ENCODE data around the gene RCOR1.
"Not testable (repeated sequence)": the region's sequence is repeated elsewhere in the genome, so short reads cannot be mapped to it uniquely, and the experiment has no call there.

Gene RCOR1

GRCh38 chr14:102629808-102630350, 37.4 kb downstream of the RCOR1 start:
- no peak overlapping the region for H3K4me3 ChIP-seq (ENCODE audit: low read depth, low read length)
- no peak for DNase-seq
- no peaks in the 10 kb centered on the region for H3K27me3 ChIP-seq
- TF ChIP-seq CTCF (IDR thresholded peaks at IDR 0.05; ENCODE audit: low read depth, low read length): no peak
- H3K9me3 ChIP-seq: no peaks in the 10 kb centered on the region
- H3K4me1 ChIP-seq: peaks cover 4% of the 10 kb centered on the region; the same call in 1 of the 2 replicates
- no peaks in the 10 kb centered on the region for H3K36me3 ChIP-seq

- Histone ChIP-seq H3K4me1 (peaks cover 4% of the 10 kb centered on the region; the same call in 1 of the 2 replicates), H3K9me3 (no peaks in the 10 kb centered on the region), H3K4me3 (ENCODE audit: low read depth, low read length) (no peak overlapping the region), H3K36me3 (no peaks in the 10 kb centered on the region), H3K27me3 (no peaks in the 10 kb centered on the region)
- DNase-seq: no peak
- TF ChIP-seq CTCF (IDR thresholded peaks at IDR 0.05; ENCODE audit: low read depth, low read length): no peak
Measured at GRCh38 chr14:102630405-102630804, 38.0 kb downstream of the RCOR1 start.

GRCh38 chr14:102630881-102631280, 38.4 kb downstream of the RCOR1 start:
- Histone ChIP-seq H3K9me3 (no peaks in the 10 kb centered on the region), H3K4me3 (ENCODE audit: low read depth, low read length) (no peak overlapping the region), H3K27me3 (no peaks in the 10 kb centered on the region), H3K4me1 (peaks cover 4% of the 10 kb centered on the region; the same call in 1 of the 2 replicates), H3K36me3 (no peaks in the 10 kb centered on the region)
- no peak for TF ChIP-seq CTCF (IDR thresholded peaks at IDR 0.05; ENCODE audit: low read depth, low read length)
- DNase-seq: no peak

GRCh38 chr14:102633906-102634595, 41.6 kb downstream of the RCOR1 start:
- TF ChIP-seq CTCF (IDR thresholded peaks at IDR 0.05; ENCODE audit: low read depth, low read length): no peak
- H3K36me3 ChIP-seq: no peaks in the 10 kb centered on the region

GRCh38 chr14:102639611-102640010, 47.2 kb downstream of the RCOR1 start:
- not testable (repeated sequence) for H3K9me3 ChIP-seq; H3K4me1 ChIP-seq; H3K4me3 ChIP-seq (ENCODE audit: low read depth, low read length); DNase-seq; H3K27me3 ChIP-seq; H3K36me3 ChIP-seq

More at GRCh38 chr14:102633906-102634595, 41.6 kb downstream of the RCOR1 start:
- no peaks in the 10 kb centered on the region; the same call in 1 of the 2 replicates for H3K9me3 ChIP-seq
- DNase-seq: no peak
- no peaks in the 10 kb centered on the region for H3K27me3 ChIP-seq
- no peak overlapping the region for H3K4me3 ChIP-seq (ENCODE audit: low read depth, low read length)
- peaks cover 4% of the 10 kb centered on the region; the same call in 1 of the 2 replicates for H3K4me1 ChIP-seq

- no peaks in the 10 kb centered on the region for H3K9me3 ChIP-seq
- H3K36me3 ChIP-seq: no peaks in the 10 kb centered on the region; the same call in 1 of the 2 replicates
- no peak for TF ChIP-seq CTCF (IDR thresholded peaks at IDR 0.05; ENCODE audit: low read depth, low read length)
- H3K4me3 ChIP-seq (ENCODE audit: low read depth, low read length): no peak overlapping the region
- H3K4me1 ChIP-seq: peaks cover 6% of the 10 kb centered on the region
- no peak for DNase-seq
- H3K27me3 ChIP-seq: no peaks in the 10 kb centered on the region
Measured at GRCh38 chr14:102644523-102644922, 52.1 kb downstream of the RCOR1 start.

Measured in BE2C (cell line).